Upper lobe of left lung (tissue), 6 donors: Measurements from ENCODE around the gene IGF2BP3. TPM values are rescaled to one million over a fixed set of nuclear protein-coding genes. Genes with fewer than 3 reads are reported as not detected.
A peak's percentile ranks its signal among the peaks of the same experiment; 100 is the strongest.

Experiments
- ATAC-seq, 2 donors: fragments of 200-7000 bp; cut with Tn5 transposase; one replicate each; pipeline ENCODE4 v1.9.1; 2022; ENCODE audit warnings: mild to moderate bottlenecking in 2 of 2, moderate library complexity in 2 of 2; ENCODE audit not compliant: low FRiP score in 2 of 2
- DNase-seq, 2 donors: peaks; one replicate each; pipeline ENCODE4 v3.0.0-alpha.2; 2019 to 2020
- H3K27ac ChIP-seq, 4 donors: fragments of 200-600 bp; sonication (generic); one replicate each; pipeline ENCODE4 v1.5.1; 2016 to 2019
- H3K27me3 ChIP-seq, 4 donors: fragments of 200-600 bp; sonication (generic); one replicate each; pipeline ENCODE4 v1.5.1; 2017 to 2019
- H3K36me3 ChIP-seq, 4 donors: fragments of 200-600 bp; sonication (generic); one replicate each; pipeline ENCODE4 v1.5.1; 2016 to 2019
- H3K4me1 ChIP-seq, 4 donors: fragments of 200-600 bp; sonication (generic); one replicate each; pipeline ENCODE4 v1.5.1; 2018 to 2019
- H3K4me3 ChIP-seq, 4 donors: fragments of 200-600 bp; sonication (generic); one replicate each; pipeline ENCODE4 v1.5.1; 2017 to 2019; ENCODE audit warnings: mild to moderate bottlenecking in 2 of 4, moderate library complexity in 1 of 4
- H3K9me3 ChIP-seq, 4 donors: fragments of 200-600 bp; sonication (generic); one replicate each; pipeline ENCODE4 v1.5.1; 2018 to 2019
- EP300 ChIP-seq, 4 donors: sonication (generic); formaldehyde crosslinking; IDR thresholded peaks; one replicate each; pipeline ENCODE4 v1.5.1; 2017; ENCODE audit warnings: antibody characterized with exemption in 4 of 4, control low read depth in 2 of 4
- POLR2A ChIP-seq, 4 donors: fragments of 450-650 bp; IDR thresholded peaks; one replicate each; pipeline ENCODE4 v1.5.1; 2016 to 2017; ENCODE audit warnings: antibody characterized with exemption in 4 of 4, mild to moderate bottlenecking in 2 of 4
- POLR2AphosphoS5 ChIP-seq, 2 donors: sonication (generic); formaldehyde crosslinking; IDR thresholded peaks; one replicate each; pipeline ENCODE4 v1.5.1; 2017; ENCODE audit warnings: antibody characterized with exemption in 2 of 2
- WGBS, 2 donors: methylation state at CpG; one replicate each; pipeline ENCODE4 v1.1.5; 2017 to 2018; 5-methylcytosine and 5-hydroxymethylcytosine counted together
- total RNA-seq, 6 donors: library from RNA; depleted of rRNA in 4 of 6; stranded (reverse); fragments of >200 nt in 4 of 6; gene quantifications; one replicate each; pipeline versions ENCODE4 v1.1.0 to v1.2.1, GENCODE V29; 2016 to 2021
- TF ChIP-seq, protein P1 (sequence below), 6 experiments: fragments of 450-650 bp in 4 of 6; fragments of 200-600 bp in 2 of 6; sonication (generic) in 2 of 6; IDR thresholded peaks; one replicate each; pipeline ENCODE4 v1.5.1; 2016 to 2019; ENCODE audit warnings: antibody characterized with exemption in 6 of 6
- donor health status: DM: no; HTN: no; CAD: no; lungs with moderate emphysema.
- donor health status: DM: no; HTN: yes; CAD: no; lungs with severe emphysema.

Gene IGF2BP3
- total RNA-seq, 6 donors from 2014 or later: 0.91 to 1.5 (median 1.1) TPM; not detected in 2

- ATAC-seq (peak in 1 of 2 donors; percentile 22), DNase-seq (no peak)
- WGBS, 2 donors: 16 to 17% methylated on average over 12 of the region's 12 CpGs
- Histone ChIP-seq H3K9me3 (no peaks in the 10 kb centered on the region), H3K27me3 (no peaks in the 10 kb centered on the region), H3K27ac (peak overlapping the region; percentile 83 to 91 (median 86)), H3K36me3 (peaks cover 0 to 20% (median 3%) of the 10 kb centered on the region in 4 donors), H3K4me1 (peaks cover 26 to 43% (median 36%) of the 10 kb centered on the region in 4 donors), H3K4me3 (peak overlapping the region; percentile 68 to 85 (median 84))
- TF ChIP-seq EP300 (IDR thresholded peaks at IDR 0.05) (no peak), POLR2A (IDR thresholded peaks at IDR 0.05) (no peak), POLR2AphosphoS5 (IDR thresholded peaks at IDR 0.05) (no peak)
- TF ChIP-seq, protein P1, sequence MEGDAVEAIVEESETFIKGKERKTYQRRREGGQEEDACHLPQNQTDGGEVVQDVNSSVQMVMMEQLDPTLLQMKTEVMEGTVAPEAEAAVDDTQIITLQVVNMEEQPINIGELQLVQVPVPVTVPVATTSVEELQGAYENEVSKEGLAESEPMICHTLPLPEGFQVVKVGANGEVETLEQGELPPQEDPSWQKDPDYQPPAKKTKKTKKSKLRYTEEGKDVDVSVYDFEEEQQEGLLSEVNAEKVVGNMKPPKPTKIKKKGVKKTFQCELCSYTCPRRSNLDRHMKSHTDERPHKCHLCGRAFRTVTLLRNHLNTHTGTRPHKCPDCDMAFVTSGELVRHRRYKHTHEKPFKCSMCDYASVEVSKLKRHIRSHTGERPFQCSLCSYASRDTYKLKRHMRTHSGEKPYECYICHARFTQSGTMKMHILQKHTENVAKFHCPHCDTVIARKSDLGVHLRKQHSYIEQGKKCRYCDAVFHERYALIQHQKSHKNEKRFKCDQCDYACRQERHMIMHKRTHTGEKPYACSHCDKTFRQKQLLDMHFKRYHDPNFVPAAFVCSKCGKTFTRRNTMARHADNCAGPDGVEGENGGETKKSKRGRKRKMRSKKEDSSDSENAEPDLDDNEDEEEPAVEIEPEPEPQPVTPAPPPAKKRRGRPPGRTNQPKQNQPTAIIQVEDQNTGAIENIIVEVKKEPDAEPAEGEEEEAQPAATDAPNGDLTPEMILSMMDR (IDR thresholded peaks at IDR 0.05): no peak
Observed at GRCh38 chr7:23299770-23300300, 170.5 kb downstream of the IGF2BP3 start.

DNA sequence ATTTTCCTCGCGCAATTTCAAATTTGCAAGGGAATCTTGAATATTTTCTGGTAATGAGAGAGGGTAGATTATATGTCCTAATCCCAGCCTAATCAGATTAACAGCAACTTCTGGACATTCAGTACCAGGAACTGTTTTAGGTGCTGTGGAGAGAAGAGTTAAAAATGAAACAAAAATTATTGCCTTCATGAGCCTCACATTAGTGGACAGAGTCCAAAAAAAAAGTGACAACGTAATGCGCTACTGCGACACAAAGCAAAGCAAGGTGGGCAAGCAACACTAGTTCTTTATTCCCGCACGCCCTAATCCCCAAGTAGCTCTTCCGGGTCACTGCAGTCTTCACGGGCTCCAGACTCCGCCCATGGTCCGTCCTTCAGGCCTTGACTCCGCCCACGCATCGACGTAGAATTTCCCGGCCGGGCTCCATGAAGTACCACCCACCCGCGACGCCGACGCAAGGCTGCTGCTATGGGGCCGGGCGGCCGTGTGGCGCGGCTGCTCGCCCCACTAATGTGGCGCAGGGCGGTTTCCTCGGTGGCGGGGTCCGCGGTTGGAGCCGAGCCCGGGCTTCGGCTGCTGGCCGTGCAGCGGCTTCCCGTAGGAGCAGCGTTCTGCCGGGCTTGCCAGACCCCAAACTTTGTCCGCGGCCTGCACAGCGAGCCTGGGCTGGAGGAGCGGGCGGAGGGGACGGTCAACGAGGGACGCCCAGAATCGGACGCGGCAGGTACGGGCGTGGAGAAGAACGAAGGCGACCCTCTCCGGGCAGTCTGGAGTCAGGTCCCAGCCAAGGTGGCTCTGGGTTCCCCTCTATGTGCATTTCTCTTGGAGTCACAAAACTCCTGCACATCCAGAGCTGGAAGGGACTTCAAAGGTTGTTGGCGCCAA is 171.2 kb downstream of the IGF2BP3 start, which contains the start of gene MALSU1:
Gene MALSU1 (plus strand): TSS at position 455 of the 885 bp plus-strand sequence. CDS start 14 bp downstream, at position 469.
- Histone ChIP-seq H3K4me3 (peak within 1 kb of the TSS; percentile 68 to 85 (median 84)), H3K9me3 (no peaks in the 10 kb centered on the region), H3K36me3 (peaks cover 0 to 20% (median 2%) of the 10 kb centered on the region in 4 donors), H3K27ac (peak within 1 kb of the TSS; percentile 83 to 91 (median 86)), H3K4me1 (peaks cover 26 to 43% (median 36%) of the 10 kb centered on the region in 4 donors), H3K27me3 (no peaks in the 10 kb centered on the region)
- DNase-seq (peak; percentile 95 to 99), ATAC-seq (peak; percentile 98 to 100)
- TF ChIP-seq, protein P1 (IDR thresholded peaks at IDR 0.05): peak in 2 of 6 experiments; percentile 10 to 19
- TF ChIP-seq EP300 (IDR thresholded peaks at IDR 0.05) (no peak), POLR2A (IDR thresholded peaks at IDR 0.05) (peak in 3 of 4 donors; percentile 88 to 92 (median 89)), POLR2AphosphoS5 (IDR thresholded peaks at IDR 0.05) (peak; percentile 93 to 96)
- 0 to 1% methylated on average over 25 to 49 of the region's 59 CpGs for WGBS, 2 donors

DNA sequence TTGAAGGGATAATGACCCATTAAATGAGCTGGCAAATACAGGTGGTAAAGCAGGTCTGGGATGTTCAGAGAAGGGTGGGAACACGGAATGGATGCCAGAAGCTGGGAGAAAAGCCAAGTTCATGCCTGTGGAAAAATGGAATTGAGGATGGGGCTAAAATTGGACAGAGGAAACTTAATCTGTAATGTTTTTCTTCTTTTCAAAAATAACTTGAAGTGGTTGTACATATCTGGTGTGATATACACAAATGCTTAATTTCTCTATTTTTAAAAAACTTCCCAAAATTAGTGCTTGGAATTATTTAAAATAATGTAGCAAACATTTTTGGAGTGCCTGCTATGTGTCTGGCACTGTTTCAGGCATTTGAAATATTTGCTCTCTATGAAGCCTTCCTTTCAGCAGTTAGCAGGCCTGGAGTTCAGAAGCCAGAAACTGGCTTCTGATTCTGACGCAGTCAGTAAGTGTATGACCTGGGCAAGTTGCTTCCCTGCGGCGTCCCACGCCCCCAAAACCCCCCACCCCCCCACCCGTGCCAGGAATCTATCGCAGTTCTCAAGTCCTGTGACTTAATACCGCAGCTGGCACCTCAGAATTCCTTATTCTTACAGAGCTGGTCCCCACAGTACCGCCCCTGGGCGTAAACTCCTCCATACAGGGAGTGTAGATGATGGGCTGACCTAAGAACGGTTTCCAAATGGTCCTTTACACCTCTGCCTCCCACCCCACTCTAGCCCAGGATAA is 172.0 kb downstream of the IGF2BP3 start:
- 59 to 61% methylated on average over 8 to 11 of the region's 11 CpGs for WGBS, 2 donors
- no peak for TF ChIP-seq POLR2A (IDR thresholded peaks at IDR 0.05)
- no peak for TF ChIP-seq EP300 (IDR thresholded peaks at IDR 0.05)
- no peak for TF ChIP-seq POLR2AphosphoS5 (IDR thresholded peaks at IDR 0.05)
- TF ChIP-seq, protein P1 (IDR thresholded peaks at IDR 0.05): no peak
- no peaks in the 10 kb centered on the region for H3K9me3 ChIP-seq
- DNase-seq (peak in 1 of 2 donors; percentile 16), ATAC-seq (peak in 1 of 2 donors; percentile 62)
- H3K27ac ChIP-seq: peak overlapping the region; percentile 83 to 91 (median 86)
- peaks cover 0 to 19% (median 2%) of the 10 kb centered on the region in 4 donors for H3K36me3 ChIP-seq
- H3K4me3 ChIP-seq: peak overlapping the region in 3 of 4 donors; percentile 68 to 85 (median 83)
- no peaks in the 10 kb centered on the region for H3K27me3 ChIP-seq
- H3K4me1 ChIP-seq: peaks cover 26 to 43% (median 36%) of the 10 kb centered on the region in 4 donors

DNA sequence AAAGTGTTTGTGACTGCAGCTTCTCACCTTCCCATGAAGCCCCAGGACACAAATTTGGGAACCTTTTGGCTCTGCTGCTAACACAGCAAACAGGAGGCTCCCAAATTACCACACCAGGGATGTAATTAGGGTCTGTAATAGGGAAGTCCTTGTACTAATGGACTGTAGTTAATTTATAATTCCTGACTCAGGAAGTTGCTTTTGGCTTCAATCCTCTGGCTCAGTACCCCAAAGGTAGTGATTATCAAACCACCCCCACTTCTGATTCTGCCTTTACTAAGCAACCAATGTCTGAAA is 174.9 kb downstream of the IGF2BP3 start:
- Histone ChIP-seq H3K4me3 (no peak overlapping the region), H3K27ac (no peak overlapping the region), H3K9me3 (no peaks in the 10 kb centered on the region), H3K4me1 (peaks cover 6 to 17% (median 14%) of the 10 kb centered on the region in 4 donors), H3K36me3 (no peaks in the 10 kb centered on the region), H3K27me3 (no peaks in the 10 kb centered on the region)
- TF ChIP-seq, protein P1 (IDR thresholded peaks at IDR 0.05): no peak
- TF ChIP-seq POLR2A (IDR thresholded peaks at IDR 0.05) (no peak), EP300 (IDR thresholded peaks at IDR 0.05) (no peak), POLR2AphosphoS5 (IDR thresholded peaks at IDR 0.05) (no peak)
- no peak for DNase-seq
- no peak for ATAC-seq
